Left hindlimb (tissue), 1 donor: ENCODE measurements around the gene RHOBTB3.

ENCODE experiments used
- DNase-seq: peaks from one replicate; pipeline ENCODE4 v3.0.0-alpha.2; 2018

Gene RHOBTB3

GRCh38 chr5:95843733-95844223, 112.6 kb downstream of the RHOBTB3 start:
- no peak for DNase-seq

GRCh38 chr5:95845391-95845790, 114.3 kb downstream of the RHOBTB3 start:
- no peak for DNase-seq
